Epithelial cell of esophagus (primary cell): ENCODE data around the gene SLMAP.

Experiments
- DNase-seq: peaks from one replicate; pipeline ENCODE4 v3.0.0; 2010; ENCODE audit warnings: low read depth
- H3K4me3 ChIP-seq: 2 replicates; pipeline ENCODE4 v1.5.1; 2011; ENCODE audit warnings: mild to moderate bottlenecking, low read length, control low read depth
- CTCF ChIP-seq: IDR thresholded peaks from 2 replicates; pipeline ENCODE4 v1.5.1; 2011; ENCODE audit warnings: low read depth, mild to moderate bottlenecking, low read length, control low read depth, inconsistent platforms; ENCODE audit not compliant: insufficient read depth; ENCODE audit errors: missing control alignments

Gene SLMAP

GRCh38 chr3:57825116-57825515 lies 69.0 kb downstream of the SLMAP start:
- TF ChIP-seq CTCF: no peak
- DNase-seq: no peak
- H3K4me3 ChIP-seq: no peak overlapping the region

- no peak overlapping the region for H3K4me3 ChIP-seq
- no peak for TF ChIP-seq CTCF
- DNase-seq: no peak
These were observed 70.3 kb downstream of the SLMAP start for GRCh38 chr3:57826245-57826951.

GRCh38 chr3:57826952-57827723 lies 71.0 kb downstream of the SLMAP start:
- H3K4me3 ChIP-seq: no peak overlapping the region
- peak; percentile 37 for DNase-seq
- no peak for TF ChIP-seq CTCF

- no peak for TF ChIP-seq CTCF
- no peak for DNase-seq
These were observed 71.6 kb downstream of the SLMAP start for GRCh38 chr3:57827757-57828156.

GRCh38 chr3:57832486-57832885 lies 76.4 kb downstream of the SLMAP start:
- DNase-seq: no peak
- no peak overlapping the region for H3K4me3 ChIP-seq
- no peak for TF ChIP-seq CTCF

More at GRCh38 chr3:57827757-57828156, 71.6 kb downstream of the SLMAP start:
- no peak overlapping the region for H3K4me3 ChIP-seq

GRCh38 chr3:57832900-57833313 lies 76.8 kb downstream of the SLMAP start:
- no peak overlapping the region for H3K4me3 ChIP-seq
- no peak for TF ChIP-seq CTCF
- no peak for DNase-seq
